ENCODE data around the gene BEND5. TPM values are rescaled to one million over a fixed set of nuclear protein-coding genes. Genes with fewer than 3 reads are reported as not detected.

BEND5 gene, protein sequence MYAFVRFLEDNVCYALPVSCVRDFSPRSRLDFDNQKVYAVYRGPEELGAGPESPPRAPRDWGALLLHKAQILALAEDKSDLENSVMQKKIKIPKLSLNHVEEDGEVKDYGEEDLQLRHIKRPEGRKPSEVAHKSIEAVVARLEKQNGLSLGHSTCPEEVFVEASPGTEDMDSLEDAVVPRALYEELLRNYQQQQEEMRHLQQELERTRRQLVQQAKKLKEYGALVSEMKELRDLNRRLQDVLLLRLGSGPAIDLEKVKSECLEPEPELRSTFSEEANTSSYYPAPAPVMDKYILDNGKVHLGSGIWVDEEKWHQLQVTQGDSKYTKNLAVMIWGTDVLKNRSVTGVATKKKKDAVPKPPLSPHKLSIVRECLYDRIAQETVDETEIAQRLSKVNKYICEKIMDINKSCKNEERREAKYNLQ
- total RNA-seq = 10 to 100 TPM in 1 of 2 donors, 1 to 10 TPM in 1; 9.1 to 41.6 TPM
- polyA plus RNA-seq (ENCODE audit: insufficient read length in 2 of 2) = 10 to 100 TPM; 27.5 to 27.7 TPM
- long read RNA-seq, donor 1, transcript BEND5-201 (6 exons, 1,716 nt) = major isoform, 5 of 9 reads
- long read RNA-seq, donor 1, partial matches to known transcripts = 0 of 9 reads
- long read RNA-seq, donor 1, other reads (novel, unspliced or antisense) = 0 of 9 reads
- long read RNA-seq, donor 2, partial matches to known transcripts = 0 of 4 reads
- long read RNA-seq, donor 2, other reads (novel, unspliced or antisense) = 0 of 4 reads
- long read RNA-seq, donor 3, partial matches to known transcripts = 0 of 4 reads
- long read RNA-seq, donor 3, other reads (novel, unspliced or antisense) = 0 of 4 reads
- long read RNA-seq, donor 4, transcript BEND5-201 (6 exons, 1,716 nt) = major isoform, 11 of 34 reads
- long read RNA-seq, donor 4, partial matches to known transcripts = 8 of 34 reads
- long read RNA-seq, donor 4, other reads (novel, unspliced or antisense) = 7 of 34 reads

GRCh38 chr1:48776393-48777218, at the start of gene BEND5:
BEND5 (minus strand) TSS chr1:48776891; CDS start chr1:48776831, 60 bp downstream.
- Histone ChIP-seq H3K36me3 (ENCODE audit: control insufficient read depth, insufficient read depth, low read length) (peaks cover 7% of the 10 kb centered on the region), H3K4me1 (ENCODE audit: control insufficient read depth, insufficient read depth, low read length) (peaks cover 16% of the 10 kb centered on the region), H3K27ac (ENCODE audit: low read depth, low read length) (peak within 1 kb of the TSS; percentile 59), H3K9me3 (ENCODE audit: control insufficient read depth, insufficient read depth, low read length) (no peaks in the 10 kb centered on the region), H3K27me3 (ENCODE audit: control insufficient read depth, insufficient read depth, low read length) (no peaks in the 10 kb centered on the region), H3K4me3 (ENCODE audit: low read depth, low read length) (peak within 1 kb of the TSS; percentile 75)
- WGBS (ENCODE audit: insufficient coverage) = 0% methylated on average over 56 of the region's 73 CpGs
- DNase-seq (ENCODE audit: low read depth in 4 of 6, low spot score in 6 of 6) = peak; percentile 68 to 96 (median 83)

- DNase-seq (ENCODE audit: low read depth in 4 of 6, low spot score in 6 of 6) = peak in 2 of 6 donors; percentile 42 to 47
- Histone ChIP-seq H3K36me3 (ENCODE audit: control insufficient read depth, insufficient read depth, low read length) (no peaks in the 10 kb centered on the region), H3K4me1 (ENCODE audit: control insufficient read depth, insufficient read depth, low read length) (no peaks in the 10 kb centered on the region), H3K27ac (ENCODE audit: low read depth, low read length) (no peak overlapping the region), H3K9me3 (ENCODE audit: control insufficient read depth, insufficient read depth, low read length) (no peaks in the 10 kb centered on the region), H3K4me3 (ENCODE audit: low read depth, low read length) (no peak overlapping the region), H3K27me3 (ENCODE audit: control insufficient read depth, insufficient read depth, low read length) (no peaks in the 10 kb centered on the region)
Measured at GRCh38 chr1:48823168-48823567, 46.5 kb upstream of the BEND5 start.

DNA sequence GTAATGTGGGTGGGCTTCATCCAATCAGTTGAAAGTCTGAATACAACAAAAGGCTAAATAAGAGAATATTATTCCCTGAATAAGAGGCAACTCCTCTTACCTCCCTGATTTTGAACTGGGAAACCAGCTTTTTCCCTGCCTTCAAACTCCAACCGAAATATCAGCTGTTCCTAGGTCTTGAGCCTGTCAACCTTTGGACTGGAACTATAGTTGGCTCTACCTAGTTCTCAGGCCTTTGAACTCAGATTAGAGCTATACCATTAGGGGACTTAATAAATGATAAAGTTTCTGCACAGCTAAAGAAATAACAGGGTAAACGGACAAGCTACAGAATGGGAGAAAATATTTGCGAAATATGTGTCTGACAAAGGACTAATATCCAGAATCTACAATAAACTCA, 43.8 kb upstream of the BEND5 start:
- H3K27me3 ChIP-seq (ENCODE audit: control insufficient read depth, insufficient read depth, low read length) = no peaks in the 10 kb centered on the region
- no peaks in the 10 kb centered on the region for H3K4me1 ChIP-seq (ENCODE audit: control insufficient read depth, insufficient read depth, low read length)
- H3K9me3 ChIP-seq (ENCODE audit: control insufficient read depth, insufficient read depth, low read length) = no peaks in the 10 kb centered on the region
- no peak overlapping the region for H3K27ac ChIP-seq (ENCODE audit: low read depth, low read length)
- no peaks in the 10 kb centered on the region for H3K36me3 ChIP-seq (ENCODE audit: control insufficient read depth, insufficient read depth, low read length)
- WGBS (ENCODE audit: insufficient coverage) = 100% methylated on average over 1 of the region's 3 CpGs
- H3K4me3 ChIP-seq (ENCODE audit: low read depth, low read length) = no peak overlapping the region
- DNase-seq (ENCODE audit: low read depth in 4 of 6, low spot score in 6 of 6) = no peak

GRCh38 chr1:48817505-48818114, 40.9 kb upstream of the BEND5 start:
- Histone ChIP-seq H3K4me3 (ENCODE audit: low read depth, low read length) (no peak overlapping the region), H3K9me3 (ENCODE audit: control insufficient read depth, insufficient read depth, low read length) (no peaks in the 10 kb centered on the region), H3K27ac (ENCODE audit: low read depth, low read length) (no peak overlapping the region), H3K27me3 (ENCODE audit: control insufficient read depth, insufficient read depth, low read length) (no peaks in the 10 kb centered on the region), H3K36me3 (ENCODE audit: control insufficient read depth, insufficient read depth, low read length) (no peaks in the 10 kb centered on the region), H3K4me1 (ENCODE audit: control insufficient read depth, insufficient read depth, low read length) (no peaks in the 10 kb centered on the region)
- 87% methylated on average over 3 of the region's 4 CpGs for WGBS (ENCODE audit: insufficient coverage)
- peak in 5 of 6 donors; percentile 12 to 78 (median 36) for DNase-seq (ENCODE audit: low read depth in 4 of 6, low spot score in 6 of 6)

DNA sequence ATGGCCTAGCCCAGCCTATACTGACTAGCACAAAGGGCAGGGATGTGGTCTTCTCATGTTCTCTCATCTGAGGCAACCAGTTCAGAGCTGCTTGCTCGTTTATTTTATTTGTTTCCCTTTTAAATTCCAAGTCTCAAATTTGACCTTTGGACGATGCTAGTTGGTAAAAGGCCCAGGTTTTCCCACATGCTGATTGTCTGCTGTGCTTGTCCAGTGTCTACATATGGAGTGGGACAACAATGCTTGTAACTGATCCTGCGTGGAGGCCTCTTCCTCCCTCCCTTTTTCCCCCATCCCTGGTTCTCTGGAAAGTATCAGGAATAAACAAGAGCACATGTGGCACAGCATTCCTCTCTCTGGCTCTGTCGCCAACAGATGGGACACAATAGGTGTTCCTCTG, 34.0 kb upstream of the BEND5 start:
- no peaks in the 10 kb centered on the region for H3K4me1 ChIP-seq (ENCODE audit: control insufficient read depth, insufficient read depth, low read length)
- DNase-seq (ENCODE audit: low read depth in 4 of 6, low spot score in 6 of 6) = peak in 1 of 6 donors; percentile 65
- no peaks in the 10 kb centered on the region for H3K27me3 ChIP-seq (ENCODE audit: control insufficient read depth, insufficient read depth, low read length)
- H3K27ac ChIP-seq (ENCODE audit: low read depth, low read length) = peak overlapping the region; percentile 6
- H3K9me3 ChIP-seq (ENCODE audit: control insufficient read depth, insufficient read depth, low read length) = no peaks in the 10 kb centered on the region
- H3K36me3 ChIP-seq (ENCODE audit: control insufficient read depth, insufficient read depth, low read length) = no peaks in the 10 kb centered on the region
- no peak overlapping the region for H3K4me3 ChIP-seq (ENCODE audit: low read depth, low read length)
- WGBS (ENCODE audit: insufficient coverage) = 67% methylated on average over 1 of the region's 4 CpGs

GRCh38 chr1:48808496-48808895, 31.8 kb upstream of the BEND5 start:
- Histone ChIP-seq H3K4me1 (ENCODE audit: control insufficient read depth, insufficient read depth, low read length) (no peaks in the 10 kb centered on the region), H3K4me3 (ENCODE audit: low read depth, low read length) (no peak overlapping the region), H3K9me3 (ENCODE audit: control insufficient read depth, insufficient read depth, low read length) (no peaks in the 10 kb centered on the region), H3K36me3 (ENCODE audit: control insufficient read depth, insufficient read depth, low read length) (no peaks in the 10 kb centered on the region), H3K27me3 (ENCODE audit: control insufficient read depth, insufficient read depth, low read length) (no peaks in the 10 kb centered on the region), H3K27ac (ENCODE audit: low read depth, low read length) (no peak overlapping the region)
- DNase-seq (ENCODE audit: low read depth in 4 of 6, low spot score in 6 of 6) = no peak
- WGBS (ENCODE audit: insufficient coverage) = 45% methylated on average over 2 of the region's 3 CpGs

DNA sequence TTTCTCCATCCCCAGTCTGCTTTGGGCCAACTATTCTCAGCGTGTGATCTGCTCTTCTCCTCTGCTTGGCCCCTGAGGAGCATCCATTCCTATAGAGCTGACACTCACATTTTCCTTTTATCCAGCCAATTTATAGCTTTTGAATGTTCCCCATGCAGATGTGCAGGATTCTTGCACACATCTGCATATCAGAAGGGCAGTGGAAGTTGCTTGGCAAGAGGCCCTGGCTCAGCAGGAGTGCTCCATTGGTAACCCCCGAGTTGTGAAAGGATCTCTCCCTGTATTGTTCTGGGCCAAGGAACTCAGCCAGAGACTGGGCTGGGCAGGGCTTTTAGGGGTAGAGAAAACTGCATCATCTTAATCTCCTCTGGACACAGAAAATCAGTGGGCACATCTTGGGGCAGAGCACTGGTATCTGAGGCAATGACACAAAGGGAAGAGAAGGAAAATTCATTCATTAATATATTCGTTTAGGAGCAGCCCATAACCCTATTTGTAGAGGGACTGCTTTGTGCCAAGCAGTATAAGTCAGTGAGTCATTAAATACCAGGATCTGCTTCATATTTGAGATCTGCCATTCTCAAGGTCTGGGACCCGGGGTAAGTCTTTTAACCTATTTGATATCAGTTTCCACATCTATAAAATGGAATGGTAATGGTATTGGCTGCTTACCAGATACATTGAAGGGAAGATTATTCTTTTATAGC, 31.0 kb upstream of the BEND5 start:
- H3K27me3 ChIP-seq (ENCODE audit: control insufficient read depth, insufficient read depth, low read length) = no peaks in the 10 kb centered on the region
- WGBS (ENCODE audit: insufficient coverage) = 13% methylated on average over 2 of the region's 4 CpGs

GRCh38 chr1:48803474-48803873, 26.8 kb upstream of the BEND5 start:
- Histone ChIP-seq H3K9me3 (ENCODE audit: control insufficient read depth, insufficient read depth, low read length) (no peaks in the 10 kb centered on the region), H3K27ac (ENCODE audit: low read depth, low read length) (no peak overlapping the region), H3K27me3 (ENCODE audit: control insufficient read depth, insufficient read depth, low read length) (no peaks in the 10 kb centered on the region), H3K4me3 (ENCODE audit: low read depth, low read length) (no peak overlapping the region), H3K36me3 (ENCODE audit: control insufficient read depth, insufficient read depth, low read length) (no peaks in the 10 kb centered on the region), H3K4me1 (ENCODE audit: control insufficient read depth, insufficient read depth, low read length) (no peaks in the 10 kb centered on the region)
- no peak for DNase-seq (ENCODE audit: low read depth in 4 of 6, low spot score in 6 of 6)

More for the DNA sequence above, 31.0 kb upstream of the BEND5 start:
- peak in 3 of 6 donors; percentile 15 to 69 (median 29) for DNase-seq (ENCODE audit: low read depth in 4 of 6, low spot score in 6 of 6)
- Histone ChIP-seq H3K27ac (ENCODE audit: low read depth, low read length) (no peak overlapping the region), H3K36me3 (ENCODE audit: control insufficient read depth, insufficient read depth, low read length) (no peaks in the 10 kb centered on the region), H3K4me1 (ENCODE audit: control insufficient read depth, insufficient read depth, low read length) (no peaks in the 10 kb centered on the region), H3K9me3 (ENCODE audit: control insufficient read depth, insufficient read depth, low read length) (no peaks in the 10 kb centered on the region), H3K4me3 (ENCODE audit: low read depth, low read length) (no peak overlapping the region)

Measured in spinal cord (tissue), 10 donors.